Measurements from ENCODE around the gene SKAP2. TPM values are rescaled to one million over a fixed set of nuclear protein-coding genes. Genes with fewer than 3 reads are reported as not detected.

The SKAP2 gene
- total and polyA plus RNA-seq, 2 of the 4 experiments (the other 2 are of a cell fraction), result 5.7 to 7.4 TPM

GRCh38 chr7:26868841-26869495 lies 4.6 kb upstream of the SKAP2 start:
- dilution Hi-C loops (cut with HindIII; ENCODE audit: low sequenced_read_pairs, unreplicated experiment), result no loop called here
- no peaks in the 10 kb centered on the region for H3K4me1 ChIP-seq (ENCODE audit: control insufficient read depth, insufficient read depth, low read length)
- DNase-seq (peak; percentile 31), ATAC-seq (ENCODE audit: low read depth) (no peak)
- H3K79me1 ChIP-seq (ENCODE audit: low read depth in 1 of 2, low read length in 2 of 2), result peaks cover 2 to 4% of the 10 kb centered on the region in 2 experiments; a peak in 3 of 4 replicates
- WGBS, 2 experiments (ENCODE audit: extremely low coverage in 2 of 2, insufficient read length in 1 of 2), result no CpG with 5 or more reads among the region's 7 CpGs
- no peaks in the 10 kb centered on the region; the same call in 1 of the 2 replicates for H3K27me3 ChIP-seq (ENCODE audit: control insufficient read depth, insufficient read depth, low read length)
- H4K5ac ChIP-seq (ENCODE audit: low read depth, low read length), result no peak overlapping the region
- no peak overlapping the region for H2AFZ ChIP-seq (replicated peaks; ENCODE audit: low read length, poor library complexity)
- H2BK120ac ChIP-seq (ENCODE audit: low read depth, low read length), result no peak overlapping the region
- in situ Hi-C loops (cut with MboI; ENCODE audit: low sequenced_read_pairs), result loop anchor here (25.0 kb wide), 1 partner anchor 657 kb away; the partner anchor contains the start of genes CBX3 and HNRNPA2B1
- H4K20me1 ChIP-seq (ENCODE audit: insufficient read depth, low read length), result no peaks in the 10 kb centered on the region
- intact Hi-C loops (cut with micrococcal nuclease), result loop anchor here (10.0 kb wide), 1 partner anchor 494 kb away; no protein-coding TSS in a partner anchor
- no peak overlapping the region for H3K14ac ChIP-seq (replicated peaks; ENCODE audit: low read depth, low read length)
- H2AK9ac ChIP-seq (replicated peaks; ENCODE audit: low read depth, low read length, poor library complexity), result peak overlapping the region; percentile 31
- no peak overlapping the region for H2AK5ac ChIP-seq (ENCODE audit: low read depth, low read length)
- CTCF ChIA-PET, result no interaction called here
- no peak overlapping the region for H3K4me3 ChIP-seq (ENCODE audit: insufficient read depth, low read depth, low read length)
- no peak overlapping the region for H3K18ac ChIP-seq (ENCODE audit: low read depth, low read length)
- H3K9me1 ChIP-seq (ENCODE audit: insufficient read depth, low read length), result no peaks in the 10 kb centered on the region
- no peak overlapping the region for H3K9ac ChIP-seq (ENCODE audit: low read depth, low read length)
- H3K23ac ChIP-seq (ENCODE audit: low read depth, low read length), result no peak overlapping the region
- TF ChIP-seq BHLHE40 (IDR thresholded peaks at IDR 0.05; ENCODE audit: low read depth, low read length) (no peak), SMC3 (IDR thresholded peaks at IDR 0.05; ENCODE audit: low read depth, low read length) (no peak), MAZ (IDR thresholded peaks at IDR 0.05; ENCODE audit: borderline replicate concordance, low read depth, low read length) (no peak), FOS (IDR thresholded peaks at IDR 0.05; ENCODE audit: low read depth, low read length) (no peak), RCOR1 (IDR thresholded peaks at IDR 0.05; ENCODE audit: insufficient replicate concordance, low read length) (no peak), CEBPB (IDR thresholded peaks at IDR 0.05; ENCODE audit: low read depth, low read length) (no peak), MAFK (IDR thresholded peaks at IDR 0.05; ENCODE audit: low read depth, low read length) (no peak), NFE2L2 (IDR thresholded peaks at IDR 0.05; ENCODE audit: low read depth, low read length) (no peak), RFX5 (IDR thresholded peaks at IDR 0.05; ENCODE audit: low read depth, low read length) (no peak), POLR2A (IDR thresholded peaks at IDR 0.05; ENCODE audit: low read depth, low read length) (no peak), CHD1 (IDR thresholded peaks at IDR 0.05; ENCODE audit: low read depth, low read length) (no peak), MXI1 (IDR thresholded peaks at IDR 0.05; ENCODE audit: borderline replicate concordance, low read depth, low read length) (no peak), RAD21 (IDR thresholded peaks at IDR 0.05; ENCODE audit: low read length) (no peak), ELK1 (IDR thresholded peaks at IDR 0.05; ENCODE audit: borderline replicate concordance, low read depth, low read length) (no peak)
- TF ChIP-seq, protein P1, sequence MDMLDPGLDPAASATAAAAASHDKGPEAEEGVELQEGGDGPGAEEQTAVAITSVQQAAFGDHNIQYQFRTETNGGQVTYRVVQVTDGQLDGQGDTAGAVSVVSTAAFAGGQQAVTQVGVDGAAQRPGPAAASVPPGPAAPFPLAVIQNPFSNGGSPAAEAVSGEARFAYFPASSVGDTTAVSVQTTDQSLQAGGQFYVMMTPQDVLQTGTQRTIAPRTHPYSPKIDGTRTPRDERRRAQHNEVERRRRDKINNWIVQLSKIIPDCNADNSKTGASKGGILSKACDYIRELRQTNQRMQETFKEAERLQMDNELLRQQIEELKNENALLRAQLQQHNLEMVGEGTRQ (IDR thresholded peaks at IDR 0.05; ENCODE audit: low read depth, low read length), result no peak
- TF ChIP-seq, protein P2, sequence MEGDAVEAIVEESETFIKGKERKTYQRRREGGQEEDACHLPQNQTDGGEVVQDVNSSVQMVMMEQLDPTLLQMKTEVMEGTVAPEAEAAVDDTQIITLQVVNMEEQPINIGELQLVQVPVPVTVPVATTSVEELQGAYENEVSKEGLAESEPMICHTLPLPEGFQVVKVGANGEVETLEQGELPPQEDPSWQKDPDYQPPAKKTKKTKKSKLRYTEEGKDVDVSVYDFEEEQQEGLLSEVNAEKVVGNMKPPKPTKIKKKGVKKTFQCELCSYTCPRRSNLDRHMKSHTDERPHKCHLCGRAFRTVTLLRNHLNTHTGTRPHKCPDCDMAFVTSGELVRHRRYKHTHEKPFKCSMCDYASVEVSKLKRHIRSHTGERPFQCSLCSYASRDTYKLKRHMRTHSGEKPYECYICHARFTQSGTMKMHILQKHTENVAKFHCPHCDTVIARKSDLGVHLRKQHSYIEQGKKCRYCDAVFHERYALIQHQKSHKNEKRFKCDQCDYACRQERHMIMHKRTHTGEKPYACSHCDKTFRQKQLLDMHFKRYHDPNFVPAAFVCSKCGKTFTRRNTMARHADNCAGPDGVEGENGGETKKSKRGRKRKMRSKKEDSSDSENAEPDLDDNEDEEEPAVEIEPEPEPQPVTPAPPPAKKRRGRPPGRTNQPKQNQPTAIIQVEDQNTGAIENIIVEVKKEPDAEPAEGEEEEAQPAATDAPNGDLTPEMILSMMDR (conservative IDR thresholded peaks at IDR 0.05; ENCODE audit: low read depth, low read length), result no peak
- no peaks in the 10 kb centered on the region for H3K9me3 ChIP-seq (ENCODE audit: control insufficient read depth, insufficient read depth, low read length)
- H2BK15ac ChIP-seq (ENCODE audit: low read depth, low read length), result no peak overlapping the region
- no TSS peak for BruUV-seq (replicated peaks)
- H3K27ac ChIP-seq (ENCODE audit: insufficient read depth, low read length), result no peak overlapping the region
- POLR2A ChIA-PET (ENCODE audit: unreplicated experiment), result no interaction called here
- no peak overlapping the region for H2BK5ac ChIP-seq (ENCODE audit: low read depth, low read length, poor library complexity, severe bottlenecking)
- H3K36me3 ChIP-seq (ENCODE audit: control insufficient read depth, insufficient read depth, low read length), result no peaks in the 10 kb centered on the region
- no peak overlapping the region for H3K56ac ChIP-seq (ENCODE audit: extremely low read depth, insufficient read depth, low read length)
- H4K91ac ChIP-seq (ENCODE audit: insufficient read depth, low read depth, low read length), result no peak overlapping the region
- no peak overlapping the region for H4K8ac ChIP-seq (ENCODE audit: low read depth in 2 of 2, low read length in 2 of 2)
- H3K4ac ChIP-seq (ENCODE audit: low read depth, low read length), result no peak overlapping the region
- no peak overlapping the region for H3K4me2 ChIP-seq (ENCODE audit: low read depth, low read length)
- no peak overlapping the region for H2BK20ac ChIP-seq (ENCODE audit: low read depth, low read length)
